EH (cell line): Measurements from ENCODE around the gene SLC34A1.
"Not testable (repeated sequence)": the region's sequence is repeated elsewhere in the genome, so short reads cannot be mapped to it uniquely, and the experiment has no call there.

ENCODE experiments used
- DNase-seq: peaks from one replicate; pipeline ENCODE4 v3.0.0-alpha.2; 2015; ENCODE audit warnings: low read depth

SLC34A1 gene

DNA sequence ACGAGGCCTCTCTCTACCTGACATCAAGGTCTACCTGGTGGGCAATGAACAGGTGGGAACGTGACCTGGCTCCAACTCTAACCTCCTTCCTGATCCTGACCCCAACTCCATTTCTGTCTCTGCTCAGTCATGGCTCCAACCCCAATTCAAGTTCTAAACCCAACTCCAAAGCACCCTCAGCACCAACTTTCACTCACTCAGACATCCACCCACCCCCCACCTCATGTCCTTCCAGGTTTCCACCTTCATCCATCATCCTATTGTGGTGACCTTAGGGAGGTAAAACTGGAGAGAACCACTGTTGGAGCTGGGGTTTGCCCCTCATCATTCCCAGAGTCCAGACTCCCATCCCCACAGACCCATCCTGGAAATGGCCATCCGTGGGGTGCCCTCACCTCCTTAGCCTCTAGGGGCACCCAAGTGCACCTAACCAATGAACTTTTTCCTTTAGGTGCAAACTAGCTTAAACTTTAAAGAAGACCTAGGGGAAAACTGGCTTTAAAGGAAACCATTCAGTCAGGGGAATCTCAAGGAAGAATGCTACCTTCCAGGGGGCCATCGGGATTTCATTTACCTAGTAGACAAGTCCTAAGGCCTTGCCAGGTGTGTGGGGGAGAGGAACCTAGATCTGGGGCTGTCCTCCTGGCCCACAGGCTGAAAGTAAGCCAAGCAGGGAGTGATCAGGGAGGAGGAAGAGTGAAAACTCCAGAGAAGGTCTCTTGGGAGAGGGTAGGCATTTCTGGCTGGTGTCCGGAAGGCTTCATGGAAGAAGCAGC lies 15.2 kb upstream of the SLC34A1 start:
- DNase-seq: peak; percentile 46

GRCh38 chr5:177369645-177370440 lies 14.4 kb upstream of the SLC34A1 start:
- no peak for DNase-seq

DNA sequence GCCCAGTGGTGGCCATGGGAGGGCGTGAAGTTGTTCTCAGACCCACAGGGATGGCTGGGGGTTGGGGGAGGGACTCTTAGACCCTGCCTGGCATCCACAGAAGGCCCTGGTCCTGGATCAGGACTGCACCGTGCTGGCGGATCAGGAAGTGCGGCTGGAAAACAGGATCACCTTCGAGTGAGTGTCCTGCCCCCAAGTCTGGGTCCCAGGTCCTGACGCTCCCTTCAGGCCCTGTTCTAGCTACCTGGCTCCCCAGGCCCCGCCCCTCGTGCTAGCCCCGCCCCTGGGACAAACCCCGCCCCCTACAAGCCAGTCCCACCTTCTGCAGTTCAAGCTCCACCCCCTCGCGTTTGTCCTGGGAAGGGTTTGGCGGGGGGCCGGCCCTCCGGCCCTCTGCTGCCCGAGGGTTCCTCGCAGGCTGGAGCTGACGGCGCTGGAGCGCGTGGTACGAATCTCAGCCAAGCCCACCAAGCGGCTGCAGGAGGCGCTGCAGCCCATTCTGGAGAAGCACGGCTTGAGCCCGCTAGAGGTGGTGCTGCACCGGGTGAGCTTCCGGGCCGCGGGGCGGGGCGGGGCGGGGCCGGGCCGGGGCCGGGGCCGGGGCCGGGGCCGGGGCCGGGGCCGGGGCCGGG lies 13.6 kb upstream of the SLC34A1 start:
- peak; percentile 86 for DNase-seq

- DNase-seq: no peak
Observed at GRCh38 chr5:177371120-177372033, 12.9 kb upstream of the SLC34A1 start.

DNA sequence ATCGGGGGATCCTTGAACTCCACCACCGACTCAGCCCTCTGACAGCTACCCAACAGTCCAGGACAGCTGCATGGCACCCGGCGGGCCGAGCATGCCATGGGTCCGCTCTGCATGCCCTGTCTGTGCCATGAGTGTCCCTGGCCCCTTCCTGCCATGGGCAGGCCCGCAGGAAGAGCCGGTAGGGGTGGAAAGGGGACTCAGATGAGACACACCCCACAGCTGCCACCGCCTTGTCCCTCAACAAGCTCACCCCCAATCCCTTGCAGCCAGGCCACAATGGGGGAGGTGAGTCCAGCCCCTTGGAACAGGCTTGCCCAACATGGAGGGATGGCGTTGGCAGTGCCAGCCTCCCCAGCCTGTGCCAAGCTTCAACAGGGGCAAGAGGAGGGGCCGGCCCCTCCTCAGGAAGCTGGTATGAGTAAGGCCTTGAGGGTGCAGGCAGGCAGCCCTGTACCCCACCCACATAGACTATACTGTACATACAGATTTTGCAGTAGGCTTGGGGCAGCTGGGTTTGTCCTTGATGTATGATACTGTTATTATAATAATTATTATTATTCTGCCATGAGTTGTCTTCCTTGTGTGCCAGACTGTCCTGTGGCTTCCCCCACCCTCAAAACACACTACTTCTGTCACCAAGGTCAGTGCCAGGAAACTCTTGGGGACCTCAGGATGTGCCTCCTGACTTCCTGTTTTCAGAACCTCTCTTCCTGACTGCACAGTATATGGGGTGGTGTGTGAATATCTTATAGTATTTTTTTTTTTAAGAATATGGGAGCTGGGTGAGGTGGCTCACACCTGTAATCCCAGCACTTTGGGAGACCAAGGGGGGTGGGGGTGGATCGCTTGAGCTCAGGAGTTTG lies 12.0 kb upstream of the SLC34A1 start:
- DNase-seq: no peak

DNA sequence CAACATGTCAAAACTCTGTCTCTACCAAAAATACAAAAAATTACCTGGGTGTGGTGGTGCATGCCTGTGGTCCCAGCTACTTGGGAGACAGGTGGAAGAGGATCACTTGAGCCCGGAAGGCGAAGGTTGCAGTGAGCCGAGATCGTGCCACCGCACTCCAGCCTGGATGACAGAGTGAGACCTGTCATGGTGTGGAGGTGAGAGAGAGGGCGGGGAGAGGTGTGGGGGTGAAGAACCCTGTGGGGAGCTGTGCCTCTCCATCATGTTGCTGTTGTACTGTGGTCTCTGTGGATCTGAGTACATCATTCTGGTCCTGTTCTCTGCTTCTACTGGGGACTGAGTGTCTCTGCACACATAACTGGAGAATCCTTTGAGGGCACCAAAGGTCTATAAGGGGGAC lies 11.3 kb upstream of the SLC34A1 start:
- no peak for DNase-seq

GRCh38 chr5:177373806-177374205 lies 10.4 kb upstream of the SLC34A1 start:
- DNase-seq: no peak

- DNase-seq: no peak
Observed at GRCh38 chr5:177374211-177374610, 10.0 kb upstream of the SLC34A1 start.

DNA sequence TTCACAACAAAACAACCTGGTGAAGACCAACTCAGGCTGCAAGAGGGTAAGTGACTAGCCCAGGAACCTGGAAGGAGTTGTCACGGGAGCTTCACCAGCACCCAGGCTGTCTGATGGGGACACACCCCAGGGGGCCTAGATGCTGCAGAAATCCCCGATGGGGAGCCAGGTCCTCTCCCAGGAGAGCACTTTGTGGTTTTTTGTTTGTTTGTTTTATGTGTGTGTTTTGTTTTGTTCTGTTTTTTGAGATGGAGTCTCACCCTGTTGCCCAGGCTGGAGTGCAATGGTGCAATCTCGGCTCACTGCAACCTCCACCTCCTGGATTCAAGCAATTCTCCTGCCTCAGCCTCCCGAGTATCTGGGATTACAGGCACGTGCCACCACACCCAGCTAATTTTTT lies 8.7 kb upstream of the SLC34A1 start:
- DNase-seq: not testable (repeated sequence)

- DNase-seq: no peak
Observed at GRCh38 chr5:177376107-177376506, 8.1 kb upstream of the SLC34A1 start.

GRCh38 chr5:177377851-177378776 lies 6.1 kb upstream of the SLC34A1 start:
- DNase-seq: no peak

GRCh38 chr5:177378884-177379883 lies 5.0 kb upstream of the SLC34A1 start:
- peak; percentile 82 for DNase-seq

- DNase-seq: no peak
Observed at GRCh38 chr5:177380805-177381126, 3.5 kb upstream of the SLC34A1 start.

GRCh38 chr5:177382423-177383029 lies 1.7 kb upstream of the SLC34A1 start:
- peak; percentile 24 for DNase-seq

GRCh38 chr5:177383181-177383580 lies 1.1 kb upstream of the SLC34A1 start:
- no peak for DNase-seq

- DNase-seq: no peak
Observed at GRCh38 chr5:177385720-177386119, 1.5 kb downstream of the SLC34A1 start.

DNA sequence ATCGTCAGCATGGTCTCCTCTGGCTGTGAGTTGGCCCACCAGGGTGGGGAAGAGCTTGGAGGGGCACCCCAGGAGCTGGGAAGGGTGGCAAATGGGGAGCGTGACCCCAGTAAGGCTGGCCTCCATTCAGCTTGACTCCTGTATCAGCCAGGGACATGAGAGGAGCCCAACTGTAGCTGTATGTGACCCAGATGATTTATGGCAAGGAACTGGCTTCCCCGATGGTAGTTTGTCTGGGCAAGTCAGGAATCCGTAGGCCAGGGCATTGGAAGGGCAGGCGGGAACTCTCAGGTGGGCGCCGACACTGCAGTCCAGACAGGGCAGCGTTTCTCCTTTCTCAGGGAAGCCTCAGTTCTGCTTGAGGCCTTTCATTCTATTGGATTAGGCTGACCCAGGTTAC lies 2.3 kb downstream of the SLC34A1 start:
- no peak for DNase-seq

- no peak for DNase-seq
Observed at GRCh38 chr5:177387405-177387804, 3.2 kb downstream of the SLC34A1 start.
